ENCODE data around the gene CROCC2.

DNA sequence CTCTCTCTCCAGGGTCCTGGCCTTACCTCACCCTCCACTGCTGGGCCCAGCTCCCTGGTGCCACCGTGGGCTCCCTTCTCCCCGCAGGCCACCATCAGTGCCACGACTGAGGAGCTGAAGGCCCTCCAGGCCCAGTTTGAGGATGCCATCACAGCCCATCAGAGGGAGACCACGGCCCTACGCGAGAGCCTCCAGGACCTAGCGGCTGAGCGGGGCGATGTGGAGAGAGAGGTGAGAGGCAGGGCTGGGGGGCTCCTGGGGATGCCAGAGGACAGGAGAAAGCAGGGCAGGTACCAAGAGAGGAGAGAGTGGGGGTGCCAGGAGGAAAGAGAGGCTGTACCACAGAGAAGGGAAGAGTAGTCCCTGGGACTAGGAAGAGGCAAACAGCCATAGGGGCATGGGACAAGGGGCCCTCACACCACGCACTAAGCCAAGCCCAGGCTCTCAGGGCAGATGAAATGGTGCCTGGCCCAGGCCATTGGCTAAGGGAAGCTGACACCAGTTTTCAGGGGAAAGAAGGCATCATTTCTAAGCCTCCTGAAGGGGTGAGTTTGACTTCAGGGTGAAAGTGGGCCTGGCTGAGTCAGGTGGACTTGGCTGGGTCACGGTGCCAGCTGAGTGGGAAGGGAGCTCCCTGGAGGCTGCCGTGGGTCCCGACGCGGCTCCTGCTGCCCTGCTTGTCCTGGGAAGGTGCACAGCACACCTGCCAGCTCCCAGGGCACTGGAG, 53.2 kb downstream of the CROCC2 start:
- TF ChIP-seq CTCF (IDR thresholded peaks at IDR 0.05; ENCODE audit: borderline replicate concordance, extremely low read depth, low read length, poor library complexity, severe bottlenecking), result no peak
- TF ChIP-seq EZH2 (IDR thresholded peaks at IDR 0.05; ENCODE audit: borderline replicate concordance, low read depth, low read length, severe bottlenecking), result no peak

Data from DND-41 (cell line).